Measurements from ENCODE around the gene ABCD3. TPM values are rescaled to one million over a fixed set of nuclear protein-coding genes. Genes with fewer than 3 reads are reported as not detected.
A peak's percentile ranks its signal among the peaks of the same experiment; 100 is the strongest.

Gene ABCD3
- polyA plus RNA-seq, 3 donors from 2014 or later = 21.8 to 28.7 (median 27.8) TPM

DNA sequence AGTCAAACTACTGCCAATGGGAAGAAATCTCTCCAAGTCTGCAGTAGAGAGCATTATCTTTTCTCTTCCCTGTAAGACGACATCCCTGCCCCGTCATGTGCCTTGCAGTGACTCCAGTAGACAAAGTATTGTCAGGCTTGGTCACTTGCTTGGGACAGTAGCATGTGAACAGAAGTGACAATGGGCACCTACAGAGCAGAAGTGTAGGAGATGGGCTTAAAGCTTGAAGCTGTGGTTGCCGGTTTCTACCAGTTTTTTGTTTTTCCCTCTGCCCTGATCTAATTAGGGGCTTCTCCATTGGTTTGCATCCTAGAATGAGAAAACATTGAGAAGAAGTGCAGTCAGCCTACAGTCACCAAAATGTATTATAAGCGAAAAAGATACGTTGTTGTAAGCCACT lies 110.6 kb downstream of the ABCD3 start:
- no peak for DNase-seq
- Mint-ChIP-seq H3K27me3 (ENCODE audit: low read depth in 3 of 3) (peaks cover 4 to 9% (median 7%) of the 10 kb centered on the region in 3 donors), H3K9me3 (no peaks in the 10 kb centered on the region), H3K36me3 (no peaks in the 10 kb centered on the region), H3K27ac (no peak overlapping the region), H3K4me3 (no peak overlapping the region), H3K4me1 (no peaks in the 10 kb centered on the region)

GRCh38 chr1:94529416-94529815 lies 111.2 kb downstream of the ABCD3 start:
- H3K27me3 Mint-ChIP-seq (ENCODE audit: low read depth in 3 of 3) = peaks cover 4 to 7% (median 7%) of the 10 kb centered on the region in 3 donors
- no peaks in the 10 kb centered on the region for H3K4me1 Mint-ChIP-seq
- no peaks in the 10 kb centered on the region for H3K36me3 Mint-ChIP-seq
- H3K27ac Mint-ChIP-seq = no peak overlapping the region
- no peaks in the 10 kb centered on the region for H3K9me3 Mint-ChIP-seq
- H3K4me3 Mint-ChIP-seq = no peak overlapping the region
- no peak for DNase-seq

- Mint-ChIP-seq H3K27ac (peak overlapping the region in 1 of 6 donors; percentile 25), H3K36me3 (no peaks in the 10 kb centered on the region), H3K27me3 (ENCODE audit: low read depth in 3 of 3) (peaks cover 4 to 7% (median 7%) of the 10 kb centered on the region in 3 donors), H3K4me1 (no peaks in the 10 kb centered on the region), H3K9me3 (no peaks in the 10 kb centered on the region), H3K4me3 (no peak overlapping the region)
- DNase-seq = no peak
Measured at GRCh38 chr1:94530373-94530878, 112.2 kb downstream of the ABCD3 start.

DNA sequence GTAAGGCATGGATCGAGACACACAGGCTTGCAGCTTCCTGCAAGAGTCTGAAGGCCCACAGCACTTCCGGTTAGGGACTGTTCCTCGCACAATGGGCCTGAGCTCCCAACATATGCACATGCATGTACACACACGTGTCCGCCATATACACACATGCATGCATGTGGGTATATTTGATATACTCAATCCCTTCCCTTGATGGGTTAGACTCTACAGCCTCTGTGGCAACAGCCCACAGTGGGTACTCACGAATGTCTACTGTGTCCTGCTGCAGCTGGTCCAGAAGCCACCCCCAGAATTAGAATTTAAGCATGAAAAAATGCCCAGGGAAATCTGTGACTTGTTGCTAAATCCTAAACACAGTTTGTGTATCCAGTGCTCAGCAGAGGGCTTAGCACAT lies 113.5 kb downstream of the ABCD3 start:
- DNase-seq = no peak
- no peaks in the 10 kb centered on the region for H3K36me3 Mint-ChIP-seq
- peaks cover under 1 to 6% (median 5%) of the 10 kb centered on the region in 3 donors for H3K27me3 Mint-ChIP-seq (ENCODE audit: low read depth in 3 of 3)
- no peaks in the 10 kb centered on the region for H3K9me3 Mint-ChIP-seq
- H3K4me1 Mint-ChIP-seq = no peaks in the 10 kb centered on the region
- H3K27ac Mint-ChIP-seq = no peak overlapping the region
- no peak overlapping the region for H3K4me3 Mint-ChIP-seq

DNA sequence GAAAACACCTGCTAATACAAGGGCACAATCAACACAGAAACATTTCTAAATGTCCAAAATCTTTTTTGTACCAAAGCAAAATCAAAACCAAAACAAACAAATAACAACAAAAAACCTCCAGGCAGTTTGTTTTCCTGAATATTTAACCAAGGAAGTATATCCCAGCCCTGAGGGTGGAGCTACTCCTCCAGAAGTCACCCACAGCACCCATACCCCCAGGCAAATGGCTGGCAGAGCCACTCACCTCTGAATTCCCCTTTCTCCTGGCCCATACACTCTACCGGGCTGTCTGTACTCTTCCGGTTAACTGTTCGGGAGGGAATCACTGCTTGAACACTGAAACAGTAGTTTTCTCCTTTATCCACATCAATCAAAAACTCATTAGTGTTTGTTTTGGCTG lies 113.9 kb downstream of the ABCD3 start:
- no peaks in the 10 kb centered on the region for H3K4me1 Mint-ChIP-seq
- DNase-seq = no peak
- no peak overlapping the region for H3K27ac Mint-ChIP-seq
- H3K36me3 Mint-ChIP-seq = no peaks in the 10 kb centered on the region
- peaks cover 0 to 4% (median 4%) of the 10 kb centered on the region in 3 donors for H3K27me3 Mint-ChIP-seq (ENCODE audit: low read depth in 3 of 3)
- H3K4me3 Mint-ChIP-seq = no peak overlapping the region
- H3K9me3 Mint-ChIP-seq = no peaks in the 10 kb centered on the region

GRCh38 chr1:94535095-94535494 lies 116.9 kb downstream of the ABCD3 start:
- Mint-ChIP-seq H3K27me3 (ENCODE audit: low read depth in 3 of 3) (peaks cover 2 to 7% (median 7%) of the 10 kb centered on the region in 3 donors), H3K9me3 (no peaks in the 10 kb centered on the region), H3K4me1 (no peaks in the 10 kb centered on the region), H3K27ac (no peak overlapping the region), H3K4me3 (no peak overlapping the region), H3K36me3 (no peaks in the 10 kb centered on the region)
- no peak for DNase-seq

DNA sequence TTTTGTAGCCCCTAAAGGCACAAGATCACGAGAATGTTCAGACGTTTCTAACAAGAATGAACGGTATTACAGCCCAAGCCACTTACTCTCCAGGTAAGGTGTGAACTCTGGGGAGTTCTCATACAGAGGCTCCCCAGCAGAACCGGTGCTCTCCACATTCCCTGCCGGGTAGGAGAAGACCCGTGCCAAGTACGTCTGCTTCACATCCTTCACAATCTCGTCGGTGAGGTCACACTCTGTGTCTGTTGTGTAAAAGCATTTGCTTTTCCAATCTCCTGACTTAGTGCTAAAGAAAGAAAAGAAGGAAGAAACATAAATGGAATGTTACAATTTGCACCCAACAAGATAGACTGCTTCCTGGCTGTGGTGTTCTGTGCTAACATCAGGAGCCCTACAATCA lies 117.7 kb downstream of the ABCD3 start:
- H3K27me3 Mint-ChIP-seq (ENCODE audit: low read depth in 3 of 3) = peaks cover 3 to 14% (median 13%) of the 10 kb centered on the region in 3 donors
- H3K9me3 Mint-ChIP-seq = peaks cover 0 to 2% (median 0%) of the 10 kb centered on the region in 6 donors
- no peak overlapping the region for H3K4me3 Mint-ChIP-seq

DNA sequence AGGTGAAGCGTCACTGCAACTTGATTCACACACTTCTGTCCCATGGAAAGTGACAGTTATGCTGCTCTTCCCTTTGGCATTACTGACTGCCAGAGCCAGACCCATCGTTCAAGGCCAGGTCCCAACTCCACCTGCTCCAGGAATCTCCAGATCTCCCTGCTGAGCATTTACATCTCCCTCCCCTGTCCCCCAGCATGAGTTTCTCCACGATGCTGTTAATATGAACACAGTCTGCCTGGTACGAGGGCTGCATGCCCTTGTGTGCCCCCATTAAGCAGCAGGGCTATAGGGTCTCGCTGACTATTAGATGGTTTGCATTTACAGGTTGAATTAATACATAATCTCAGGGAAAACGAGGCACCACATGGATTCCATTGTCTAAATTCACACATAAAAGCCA lies 119.1 kb downstream of the ABCD3 start:
- H3K27ac Mint-ChIP-seq = no peak overlapping the region
- no peak for DNase-seq

More for the DNA sequence above, 117.7 kb downstream of the ABCD3 start:
- H3K36me3 Mint-ChIP-seq = no peaks in the 10 kb centered on the region
- no peak for DNase-seq
- H3K4me1 Mint-ChIP-seq = peaks cover 2 to 4% of the 10 kb centered on the region in 2 donors
- H3K27ac Mint-ChIP-seq = no peak overlapping the region

DNA sequence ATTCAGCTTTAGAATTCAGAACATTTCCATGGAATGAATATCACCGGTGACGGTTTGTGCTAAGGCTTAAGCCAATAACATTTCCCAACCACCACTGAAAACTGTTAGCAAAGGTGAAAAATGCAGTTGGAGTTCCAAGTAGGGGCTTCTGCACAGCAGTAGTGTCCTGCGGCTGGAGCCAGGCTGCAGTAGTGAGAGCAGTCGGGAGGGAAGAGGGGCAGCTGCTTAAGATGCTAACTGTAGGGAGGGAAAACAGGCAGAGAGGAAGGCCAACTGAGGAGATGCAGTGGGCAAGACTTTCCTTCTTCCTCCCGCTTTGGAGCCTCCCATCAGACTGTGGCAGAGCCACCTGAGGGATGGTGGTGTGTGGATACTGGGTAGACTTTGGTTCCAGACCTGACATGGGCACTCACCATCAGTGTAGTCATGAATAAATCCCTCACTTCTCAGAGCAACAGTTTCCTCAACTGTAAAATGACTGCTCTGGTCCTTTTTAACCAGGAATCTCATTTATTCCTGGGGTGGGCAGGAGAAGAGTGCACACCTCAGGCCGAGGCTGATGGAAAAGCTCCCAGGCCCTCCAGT lies 120.1 kb downstream of the ABCD3 start:
- Mint-ChIP-seq H3K27ac (no peak overlapping the region), H3K9me3 (peaks cover 0 to 3% (median 0%) of the 10 kb centered on the region in 6 donors), H3K36me3 (no peaks in the 10 kb centered on the region), H3K27me3 (ENCODE audit: low read depth in 3 of 3) (peaks cover 8 to 21% (median 18%) of the 10 kb centered on the region in 3 donors), H3K4me3 (no peak overlapping the region), H3K4me1 (peaks cover 19 to 20% of the 10 kb centered on the region in 2 donors)
- DNase-seq = no peak

More for the DNA sequence above, 119.1 kb downstream of the ABCD3 start:
- Mint-ChIP-seq H3K9me3 (peaks cover 0 to 3% (median 0%) of the 10 kb centered on the region in 6 donors), H3K4me3 (no peak overlapping the region), H3K27me3 (ENCODE audit: low read depth in 3 of 3) (peaks cover 8 to 18% (median 14%) of the 10 kb centered on the region in 3 donors), H3K4me1 (peaks cover 10 to 12% of the 10 kb centered on the region in 2 donors), H3K36me3 (no peaks in the 10 kb centered on the region)

DNA sequence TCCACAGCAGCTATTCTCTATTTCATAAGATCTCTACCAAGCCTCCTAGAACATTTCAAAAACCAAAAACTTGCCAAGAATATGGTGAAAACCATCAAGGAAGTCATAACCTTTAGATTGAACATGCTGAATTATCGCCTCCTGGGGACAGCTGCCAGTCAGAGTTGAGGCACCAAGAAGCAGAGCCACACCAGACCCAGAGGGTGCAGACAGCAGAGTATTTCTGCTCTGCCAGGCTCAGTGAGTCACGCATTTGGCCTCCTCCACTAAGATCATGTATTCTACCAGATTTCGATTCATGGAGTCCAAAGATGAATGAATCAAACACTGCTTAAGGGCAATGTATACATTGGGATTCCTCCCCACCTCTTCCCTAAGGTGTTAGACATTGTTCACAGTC lies 121.3 kb downstream of the ABCD3 start:
- H3K9me3 Mint-ChIP-seq = peaks cover 0 to 3% (median 0%) of the 10 kb centered on the region in 6 donors
- H3K27ac Mint-ChIP-seq = no peak overlapping the region
- peaks cover 19 to 20% of the 10 kb centered on the region in 2 donors for H3K4me1 Mint-ChIP-seq
- no peaks in the 10 kb centered on the region for H3K36me3 Mint-ChIP-seq
- H3K4me3 Mint-ChIP-seq = no peak overlapping the region
- peaks cover 8 to 25% (median 17%) of the 10 kb centered on the region in 3 donors for H3K27me3 Mint-ChIP-seq (ENCODE audit: low read depth in 3 of 3)
- no peak for DNase-seq

DNA sequence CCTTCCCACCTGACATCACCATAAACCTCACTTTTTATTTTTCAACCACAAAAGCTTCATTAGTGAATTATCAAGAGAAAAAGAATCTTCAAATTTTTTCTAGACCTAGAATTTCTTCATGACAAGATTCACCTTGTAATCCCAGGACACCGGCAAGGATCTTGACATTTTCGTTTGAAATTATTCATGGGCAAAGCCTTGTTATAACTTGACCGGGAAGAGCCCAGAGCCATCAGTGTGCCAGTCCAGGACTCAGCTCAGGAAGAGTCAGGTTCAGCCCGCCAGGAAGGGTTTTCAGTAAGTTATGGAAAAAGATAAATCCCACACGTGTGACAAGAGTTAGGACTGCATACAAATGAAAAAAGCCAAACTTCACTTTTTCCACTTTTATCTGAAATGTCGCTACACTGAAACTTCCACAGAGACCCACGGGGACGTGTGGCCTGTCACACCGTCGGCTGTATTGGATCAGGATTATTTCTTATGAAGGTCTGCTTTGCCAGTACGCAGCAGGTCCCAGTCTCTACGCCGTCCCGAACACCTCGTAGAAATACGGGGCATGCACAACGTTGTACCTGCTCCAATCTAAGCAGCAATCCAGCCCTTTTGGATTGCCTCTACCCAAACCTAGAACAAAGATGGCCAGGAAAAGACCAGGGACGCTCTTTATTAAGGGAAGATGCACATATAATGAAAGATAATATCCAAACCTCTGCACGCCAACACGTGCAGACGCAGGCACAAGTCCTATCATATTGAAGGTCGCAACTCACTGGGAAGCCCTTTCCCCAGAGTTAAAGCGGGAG lies 122.5 kb downstream of the ABCD3 start:
- H3K4me3 Mint-ChIP-seq = peak overlapping the region; percentile 66 to 78 (median 71)
- peaks cover 8 to 25% (median 14%) of the 10 kb centered on the region in 3 donors for H3K27me3 Mint-ChIP-seq (ENCODE audit: low read depth in 3 of 3)
- H3K9me3 Mint-ChIP-seq = peaks cover 0 to 3% (median 0%) of the 10 kb centered on the region in 6 donors
- no peak for DNase-seq
- no peak overlapping the region for H3K27ac Mint-ChIP-seq
- peaks cover 19 to 20% of the 10 kb centered on the region in 2 donors for H3K4me1 Mint-ChIP-seq
- no peaks in the 10 kb centered on the region for H3K36me3 Mint-ChIP-seq

- Mint-ChIP-seq H3K4me1 (peaks cover 19 to 20% of the 10 kb centered on the region in 2 donors), H3K9me3 (peaks cover 0 to 3% (median 0%) of the 10 kb centered on the region in 6 donors), H3K27me3 (ENCODE audit: low read depth in 3 of 3) (peaks cover 8 to 25% (median 14%) of the 10 kb centered on the region in 3 donors), H3K36me3 (no peaks in the 10 kb centered on the region), H3K4me3 (peak within 1 kb of the TSS; percentile 71 to 79 (median 78)), H3K27ac (no peak within 1 kb of the TSS)
- peak; percentile 21 to 35 (median 32) for DNase-seq
Measured at GRCh38 chr1:94541246-94542087, 123.3 kb downstream of the ABCD3 start, which contains the start of gene F3. F3 (minus strand) TSS chr1:94541759; CDS start chr1:94541636, 123 bp downstream.

Measured in immature natural killer cell (primary cell).